Activated T-helper 2 cell treated with anti-CD3 and anti-CD28 coated beads, Interferon-gamma antibody, Interleukin-2, Interleukin-4, amounts not matched to agents 10 μg/mL and 5 μg/mL and 100 μg/mL, durations not matched to agents 14 hours and 24 hours and 36 hours (primary cell): ENCODE results near the gene FFAR1. TPM values are rescaled to one million over a fixed set of nuclear protein-coding genes. Genes with fewer than 3 reads are reported as not detected.

Experiments used
- DNase-seq: peaks from one replicate; pipeline ENCODE4 v3.0.0; 2021; ENCODE audit warnings: low spot score
- H3K27ac Mint-ChIP-seq: one replicate; pipeline ENCODE4 v1.8.0; 2021; ENCODE audit warnings: mixed read lengths
- H3K27me3 Mint-ChIP-seq: one replicate; pipeline ENCODE4 v1.8.0; 2021; ENCODE audit warnings: low read depth, mixed read lengths
- H3K36me3 Mint-ChIP-seq: one replicate; pipeline ENCODE4 v1.8.0; 2021; ENCODE audit warnings: low read depth, mixed read lengths
- H3K4me1 Mint-ChIP-seq: one replicate; pipeline ENCODE4 v1.8.0; 2021; ENCODE audit warnings: low read depth, mixed read lengths
- H3K4me3 Mint-ChIP-seq: one replicate; pipeline ENCODE4 v1.8.0; 2021; ENCODE audit warnings: low read depth, mild to moderate bottlenecking, moderate library complexity, mixed read lengths
- H3K9me3 Mint-ChIP-seq: one replicate; pipeline ENCODE4 v1.8.0; 2021; ENCODE audit warnings: mixed read lengths
- intact Hi-C: fragments of 100-400 bp; cut with micrococcal nuclease; formaldehyde crosslinking; loops from one replicate; pipeline ENCODE4 v1.15.1; 2023
- total RNA-seq: library from RNA; stranded (reverse); gene quantifications from 2 replicates; pipeline ENCODE4 v1.2.3, GENCODE V29; 2022

The FFAR1 gene
- total RNA-seq, 1 donor from 2014 or later = 0.09 TPM

DNA sequence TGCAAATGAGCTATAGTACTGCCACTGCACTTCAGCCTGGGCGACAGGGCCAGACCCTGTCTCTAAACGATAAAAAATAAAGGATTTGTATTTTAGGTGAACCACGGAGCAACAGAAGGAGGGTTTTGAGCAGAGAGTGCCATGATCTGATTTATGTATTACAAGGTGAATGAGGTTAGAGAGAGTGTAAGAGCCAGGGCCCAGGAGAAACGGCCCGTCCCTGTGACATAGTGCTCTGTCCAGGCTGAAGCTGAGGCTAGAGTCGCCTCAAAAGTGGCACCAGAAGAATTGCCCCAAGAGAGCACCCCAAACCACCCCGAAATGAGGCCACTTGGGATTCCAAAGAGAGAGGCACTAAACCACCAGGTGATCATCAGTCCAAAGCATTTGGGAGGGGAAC lies 38.8 kb upstream of the FFAR1 start:
- no peak for DNase-seq
- Mint-ChIP-seq H3K4me3 (no peak overlapping the region), H3K27ac (no peak overlapping the region), H3K4me1 (no peaks in the 10 kb centered on the region), H3K36me3 (no peaks in the 10 kb centered on the region), H3K27me3 (no peaks in the 10 kb centered on the region), H3K9me3 (no peaks in the 10 kb centered on the region)
- intact Hi-C loops = no loop called here

DNA sequence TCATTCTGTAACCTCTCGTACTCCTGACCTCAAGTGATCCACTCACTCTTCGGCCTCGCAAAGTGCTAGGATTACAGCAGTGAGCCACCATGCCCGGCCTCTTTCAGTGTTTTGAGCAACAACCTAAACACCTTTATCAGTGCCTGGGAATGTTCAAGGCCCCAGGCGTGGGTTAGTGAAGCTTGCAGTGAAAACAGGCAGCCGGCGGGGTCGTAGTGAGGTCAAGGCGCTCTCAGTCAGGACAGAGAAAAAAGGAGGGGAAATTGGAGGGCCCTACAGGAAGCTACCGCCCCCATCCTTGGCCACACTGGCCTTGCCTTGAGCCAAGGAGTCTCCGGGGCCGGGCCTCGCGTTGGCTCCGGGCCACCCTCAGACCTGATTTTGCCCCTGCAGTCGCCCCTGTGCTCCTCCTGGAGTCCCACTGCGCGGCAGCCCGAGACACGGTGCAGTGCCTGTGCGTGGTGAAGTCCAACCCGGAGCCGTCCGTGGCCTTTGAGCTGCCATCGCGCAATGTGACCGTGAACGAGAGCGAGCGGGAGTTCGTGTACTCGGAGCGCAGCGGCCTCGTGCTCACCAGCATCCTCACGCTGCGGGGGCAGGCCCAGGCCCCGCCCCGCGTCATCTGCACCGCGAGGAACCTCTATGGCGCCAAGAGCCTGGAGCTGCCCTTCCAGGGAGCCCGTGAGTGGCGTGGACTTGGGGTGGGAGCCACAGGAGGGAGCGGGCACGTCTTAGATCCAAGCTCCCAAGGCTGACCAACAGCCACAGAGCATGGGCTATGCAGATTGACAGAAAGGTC lies 38.0 kb upstream of the FFAR1 start:
- Mint-ChIP-seq H3K27me3 (no peaks in the 10 kb centered on the region), H3K4me1 (no peaks in the 10 kb centered on the region), H3K27ac (no peak overlapping the region), H3K9me3 (no peaks in the 10 kb centered on the region), H3K4me3 (no peak overlapping the region), H3K36me3 (no peaks in the 10 kb centered on the region)
- intact Hi-C loops = no loop called here
- no peak for DNase-seq

DNA sequence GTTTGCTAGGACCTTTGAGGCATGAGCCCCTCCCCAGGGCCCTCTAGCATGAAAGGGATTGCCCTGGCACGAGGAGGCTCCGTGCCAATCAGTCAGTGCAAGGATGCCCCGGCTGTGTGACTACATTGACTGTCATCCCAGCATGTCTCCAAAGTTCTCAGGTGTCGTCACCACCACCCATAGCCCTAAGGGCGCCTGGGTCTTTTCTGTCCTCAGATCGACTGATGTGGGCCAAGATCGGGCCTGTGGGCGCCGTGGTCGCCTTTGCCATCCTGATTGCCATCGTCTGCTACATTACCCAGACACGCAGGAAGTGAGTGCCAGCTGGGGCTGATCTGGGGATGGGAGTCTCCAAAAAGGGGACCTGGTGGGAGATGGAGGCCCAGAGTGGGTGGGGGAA lies 37.4 kb upstream of the FFAR1 start:
- Mint-ChIP-seq H3K4me1 (no peaks in the 10 kb centered on the region), H3K9me3 (no peaks in the 10 kb centered on the region), H3K27me3 (no peaks in the 10 kb centered on the region), H3K36me3 (no peaks in the 10 kb centered on the region), H3K27ac (no peak overlapping the region), H3K4me3 (no peak overlapping the region)
- intact Hi-C loops = no loop called here
- DNase-seq = no peak

DNA sequence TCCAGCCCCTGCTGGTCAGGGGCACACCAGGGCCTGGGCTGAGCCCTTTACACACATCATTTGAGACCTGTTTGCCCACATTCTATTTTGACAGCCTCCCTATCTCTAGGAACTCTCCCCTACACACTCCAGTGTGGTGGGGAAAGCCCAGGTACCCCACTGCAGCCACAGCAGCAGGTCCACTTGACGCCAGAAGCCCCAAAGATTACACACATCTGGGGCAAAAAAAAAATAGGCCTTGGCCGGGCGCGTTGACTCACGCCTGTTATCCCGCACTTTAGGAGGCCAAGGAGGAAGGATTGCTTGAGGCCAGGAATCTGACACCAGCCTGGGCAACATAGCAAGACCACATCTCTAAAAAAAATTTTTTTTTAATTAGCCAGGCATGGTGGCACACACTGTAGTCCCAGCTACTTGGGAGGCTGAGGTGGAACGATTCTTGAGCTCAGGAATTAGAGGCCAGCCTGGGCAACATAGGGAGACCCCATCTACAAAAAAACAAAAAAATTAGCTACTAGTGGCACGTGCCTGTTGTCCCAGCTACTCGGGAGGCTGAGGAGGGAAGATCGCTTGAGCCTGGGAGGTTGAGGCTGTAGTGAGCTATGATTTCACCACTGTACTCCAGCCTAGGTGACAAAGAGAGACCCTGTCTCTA lies 36.8 kb upstream of the FFAR1 start:
- Mint-ChIP-seq H3K4me1 (no peaks in the 10 kb centered on the region), H3K36me3 (no peaks in the 10 kb centered on the region), H3K27me3 (no peaks in the 10 kb centered on the region), H3K27ac (no peak overlapping the region), H3K9me3 (no peaks in the 10 kb centered on the region), H3K4me3 (no peak overlapping the region)
- intact Hi-C loops = no loop called here
- no peak for DNase-seq

DNA sequence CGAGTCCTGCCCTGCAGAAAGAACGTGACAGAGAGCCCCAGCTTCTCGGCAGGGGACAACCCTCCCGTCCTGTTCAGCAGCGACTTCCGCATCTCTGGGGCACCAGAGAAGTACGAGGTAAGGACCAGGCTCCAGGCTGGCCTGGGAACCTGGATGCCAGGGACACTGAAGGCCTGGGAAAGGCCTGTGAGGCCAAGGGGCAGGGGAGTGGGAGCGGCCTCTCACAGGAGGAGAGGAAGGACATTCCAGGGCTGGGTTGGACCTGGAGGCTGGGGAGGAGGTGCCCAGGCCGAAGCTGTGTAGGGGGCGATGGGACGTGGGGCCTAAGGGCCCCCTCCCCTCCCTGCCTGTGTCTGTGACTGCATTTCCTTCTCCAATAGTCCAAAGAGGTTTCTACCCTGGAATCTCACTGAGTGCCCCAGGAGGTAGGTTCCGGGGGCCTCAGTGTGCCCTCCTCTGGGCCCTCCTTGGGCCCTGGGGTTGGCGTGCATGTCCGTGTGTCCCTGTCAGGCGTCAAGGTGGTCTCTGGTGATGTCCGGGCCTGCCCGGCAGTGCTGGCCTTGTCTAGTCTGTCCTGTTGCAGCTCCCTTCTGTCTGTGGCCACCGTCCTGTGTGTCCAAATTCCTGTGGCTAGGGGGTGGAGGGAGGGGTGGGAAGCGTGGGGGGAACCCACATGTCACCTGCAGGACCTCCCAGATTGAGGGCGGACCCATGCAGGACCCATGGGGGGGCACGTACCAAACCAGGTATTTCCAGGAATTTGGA lies 35.6 kb upstream of the FFAR1 start:
- no peak overlapping the region for H3K27ac Mint-ChIP-seq
- no peaks in the 10 kb centered on the region for H3K9me3 Mint-ChIP-seq
- no peaks in the 10 kb centered on the region for H3K36me3 Mint-ChIP-seq
- intact Hi-C loops = no loop called here
- H3K27me3 Mint-ChIP-seq = no peaks in the 10 kb centered on the region
- no peak for DNase-seq
- no peak overlapping the region for H3K4me3 Mint-ChIP-seq
- no peaks in the 10 kb centered on the region for H3K4me1 Mint-ChIP-seq

DNA sequence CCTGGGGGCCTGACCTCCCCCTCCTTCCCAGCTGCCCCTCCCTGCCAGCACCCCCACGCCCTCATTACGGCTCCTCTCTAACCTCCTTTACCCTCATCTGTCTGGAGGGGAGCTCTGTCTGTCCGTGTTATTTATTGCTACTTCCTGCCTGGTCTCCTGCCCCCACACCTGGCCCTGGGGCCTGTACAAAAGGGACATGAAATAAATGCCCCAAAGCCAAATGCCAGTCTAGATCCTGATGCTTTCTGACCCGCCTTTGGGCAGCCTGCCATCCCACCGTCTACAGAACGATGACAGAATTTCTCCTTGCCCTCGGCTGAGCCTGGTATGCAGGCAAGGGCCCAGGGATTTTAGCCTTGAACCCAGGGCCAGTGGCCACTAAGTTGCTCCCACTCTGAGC lies 34.1 kb upstream of the FFAR1 start:
- H3K36me3 Mint-ChIP-seq = no peaks in the 10 kb centered on the region
- no peak overlapping the region for H3K4me3 Mint-ChIP-seq
- intact Hi-C loops = no loop called here
- DNase-seq = no peak
- no peak overlapping the region for H3K27ac Mint-ChIP-seq
- H3K9me3 Mint-ChIP-seq = no peaks in the 10 kb centered on the region
- H3K4me1 Mint-ChIP-seq = peaks cover 4% of the 10 kb centered on the region
- no peaks in the 10 kb centered on the region for H3K27me3 Mint-ChIP-seq

DNA sequence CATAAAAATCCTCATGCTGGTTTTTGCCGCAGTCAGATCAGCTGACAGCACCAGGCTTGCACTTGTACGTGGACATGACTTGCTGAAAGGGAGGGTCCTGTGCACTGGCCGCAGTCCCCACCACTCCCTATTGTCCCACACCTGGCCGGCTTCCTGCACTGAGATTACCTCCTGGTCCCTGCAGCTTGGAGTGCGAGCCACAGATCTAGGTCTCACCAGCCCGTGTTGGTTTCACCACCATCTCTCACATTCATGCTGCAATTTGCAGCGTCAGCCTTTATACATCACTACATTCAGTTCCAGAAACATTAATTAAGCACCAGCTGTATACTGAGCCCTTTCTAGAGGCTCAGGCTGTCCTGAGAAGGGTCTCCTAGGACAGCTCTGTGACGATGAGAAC lies 33.7 kb upstream of the FFAR1 start:
- Mint-ChIP-seq H3K36me3 (no peaks in the 10 kb centered on the region), H3K27me3 (no peaks in the 10 kb centered on the region), H3K4me3 (no peak overlapping the region), H3K4me1 (peaks cover 8% of the 10 kb centered on the region), H3K9me3 (no peaks in the 10 kb centered on the region), H3K27ac (no peak overlapping the region)
- intact Hi-C loops = no loop called here
- DNase-seq = no peak

DNA sequence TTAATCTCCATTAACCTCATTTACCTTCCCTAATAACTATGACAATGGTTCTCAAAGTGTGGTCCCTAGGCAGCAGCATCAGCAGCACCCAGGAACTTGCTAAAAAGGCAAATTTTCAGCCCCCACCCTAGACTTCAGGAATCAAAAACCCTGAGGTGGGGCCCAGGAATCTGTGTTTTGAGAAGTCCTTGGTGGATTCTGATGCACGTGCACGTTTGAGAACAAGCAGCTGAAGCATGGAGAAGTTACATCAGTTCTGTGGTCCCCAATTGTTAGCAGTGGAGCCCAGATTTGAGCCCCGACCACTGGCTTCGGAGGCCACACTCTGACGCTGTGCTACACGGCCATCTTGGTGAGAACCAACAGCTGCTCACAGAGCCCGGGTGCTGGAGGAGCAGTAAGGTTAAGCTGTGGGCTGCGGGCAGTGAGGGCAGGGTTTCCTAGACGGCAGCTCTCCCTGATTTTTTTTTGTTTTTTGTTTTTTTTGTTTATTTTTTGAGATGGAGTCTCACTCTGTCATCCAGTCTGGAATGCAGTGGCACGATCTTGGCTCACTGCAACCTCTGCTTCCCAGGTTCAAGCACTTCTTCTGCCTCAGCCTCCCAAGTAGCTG lies 32.7 kb upstream of the FFAR1 start:
- H3K27ac Mint-ChIP-seq = no peak overlapping the region
- H3K36me3 Mint-ChIP-seq = no peaks in the 10 kb centered on the region
- no peak for DNase-seq
- no peaks in the 10 kb centered on the region for H3K27me3 Mint-ChIP-seq
- intact Hi-C loops = no loop called here
- no peaks in the 10 kb centered on the region for H3K9me3 Mint-ChIP-seq
- H3K4me3 Mint-ChIP-seq = no peak overlapping the region
- peaks cover 8% of the 10 kb centered on the region for H3K4me1 Mint-ChIP-seq

DNA sequence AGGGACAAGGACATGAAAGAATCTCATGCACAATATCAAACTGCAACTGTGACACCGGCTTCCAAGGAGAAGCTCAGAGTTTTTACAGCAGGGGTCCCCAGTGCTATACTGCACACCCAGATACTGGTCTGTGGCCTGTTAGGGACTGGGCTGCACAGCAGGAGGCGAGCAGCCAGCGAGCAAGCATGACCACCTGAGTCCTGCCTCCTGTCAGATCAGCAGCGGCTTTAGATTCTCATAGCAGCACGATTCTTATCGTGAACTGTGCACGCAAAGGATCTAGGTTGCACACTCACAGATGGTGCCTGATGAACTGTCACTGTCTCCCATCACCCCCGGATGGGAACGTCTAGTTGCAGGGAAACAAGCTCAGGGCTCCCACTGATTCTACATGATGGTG lies 31.8 kb upstream of the FFAR1 start:
- Mint-ChIP-seq H3K36me3 (no peaks in the 10 kb centered on the region), H3K4me1 (peaks cover 8% of the 10 kb centered on the region), H3K4me3 (no peak overlapping the region), H3K9me3 (no peaks in the 10 kb centered on the region), H3K27ac (no peak overlapping the region), H3K27me3 (no peaks in the 10 kb centered on the region)
- no peak for DNase-seq
- intact Hi-C loops = no loop called here

DNA sequence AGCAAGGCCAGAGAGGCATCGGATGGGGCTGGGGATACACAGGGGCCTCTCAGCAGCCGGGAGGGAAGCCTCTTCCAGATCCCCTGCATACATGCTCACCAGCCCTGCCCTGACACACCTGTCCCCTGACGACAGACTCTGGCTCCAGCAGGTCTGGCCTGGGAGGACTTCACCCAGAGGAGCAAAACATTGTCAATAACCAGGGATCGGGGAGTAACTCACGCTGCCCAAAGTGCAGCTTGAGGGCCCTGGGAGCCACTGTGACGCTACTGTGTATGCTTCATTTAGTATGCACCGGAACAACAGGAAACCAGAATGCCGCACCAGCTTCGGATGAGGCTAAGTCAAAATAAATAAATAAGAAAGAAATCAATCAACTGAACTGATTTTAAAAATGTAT lies 31.1 kb upstream of the FFAR1 start:
- no peaks in the 10 kb centered on the region for H3K9me3 Mint-ChIP-seq
- no peaks in the 10 kb centered on the region for H3K27me3 Mint-ChIP-seq
- peaks cover 8% of the 10 kb centered on the region for H3K4me1 Mint-ChIP-seq
- DNase-seq = no peak
- H3K36me3 Mint-ChIP-seq = no peaks in the 10 kb centered on the region
- H3K4me3 Mint-ChIP-seq = no peak overlapping the region
- intact Hi-C loops = no loop called here
- no peak overlapping the region for H3K27ac Mint-ChIP-seq

DNA sequence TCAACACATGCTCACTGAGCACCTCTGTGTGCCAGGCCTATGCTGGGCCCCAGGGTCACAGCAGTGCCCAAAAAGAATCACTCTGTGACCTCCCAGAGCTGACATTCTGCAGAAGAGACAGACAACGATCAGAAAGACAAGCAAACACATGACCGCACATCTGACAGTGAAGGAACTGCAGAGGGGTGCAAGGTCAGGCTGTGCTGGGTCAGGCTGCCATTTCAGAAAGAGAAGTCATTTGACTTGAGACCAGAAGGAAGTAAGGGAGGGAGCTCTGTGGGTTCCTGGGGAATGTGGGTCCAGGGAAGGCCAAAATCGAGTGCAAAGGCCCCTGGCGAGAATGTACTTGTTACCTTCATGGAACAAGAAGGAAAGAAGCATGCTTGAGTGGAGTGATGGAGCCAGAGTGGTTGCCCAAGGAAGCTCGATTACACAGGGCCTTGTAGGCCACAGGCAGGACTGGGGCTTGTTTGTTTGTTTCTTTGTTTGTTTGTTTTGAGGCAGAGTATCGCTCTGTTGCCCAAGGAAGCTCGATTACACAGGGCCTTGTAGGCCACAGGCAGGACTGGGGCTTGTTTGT lies 30.1 kb upstream of the FFAR1 start:
- Mint-ChIP-seq H3K27ac (no peak overlapping the region), H3K4me1 (peaks cover 8% of the 10 kb centered on the region), H3K9me3 (no peaks in the 10 kb centered on the region), H3K4me3 (no peak overlapping the region), H3K36me3 (no peaks in the 10 kb centered on the region), H3K27me3 (peaks cover 1% of the 10 kb centered on the region)
- no peak for DNase-seq
- intact Hi-C loops = no loop called here

DNA sequence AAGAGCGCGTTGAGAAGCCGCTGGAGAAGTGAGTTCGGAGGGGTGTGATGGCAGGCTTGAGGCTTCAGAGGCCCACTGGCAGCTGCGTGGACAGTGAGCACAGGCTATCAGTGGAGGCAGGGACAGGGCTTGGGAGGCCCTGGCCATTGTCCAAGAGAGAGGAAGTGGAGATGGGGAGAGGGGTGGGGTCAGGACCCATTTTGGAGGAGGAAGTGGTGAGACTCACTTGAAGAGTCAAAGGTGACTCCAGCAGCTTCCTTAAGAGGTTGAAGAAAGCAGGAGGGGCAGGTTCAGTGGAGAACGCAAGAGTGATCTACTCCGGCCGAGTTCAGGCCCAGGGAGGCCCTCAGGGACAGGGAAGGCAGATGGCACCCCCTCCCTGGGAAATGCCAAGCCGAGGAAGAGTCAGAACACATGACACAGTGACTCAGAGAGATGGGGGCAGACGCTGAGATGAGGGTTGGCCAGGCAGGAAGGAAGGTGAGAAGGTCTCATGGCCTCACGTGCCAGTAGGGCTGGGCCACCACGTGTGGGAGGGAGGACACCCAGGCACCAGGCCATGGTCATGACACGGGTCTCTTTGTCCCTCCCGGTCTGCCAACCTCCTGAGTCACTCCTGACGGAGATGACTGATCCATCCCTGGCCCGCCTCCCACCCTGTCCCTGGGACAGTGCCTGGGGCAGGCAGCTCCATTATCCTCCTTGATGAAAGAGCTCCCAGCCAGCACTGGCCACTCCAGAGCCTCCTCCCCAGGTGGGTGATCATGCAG lies 28.8 kb upstream of the FFAR1 start:
- intact Hi-C loops = no loop called here
- H3K27ac Mint-ChIP-seq = no peak overlapping the region
- H3K4me3 Mint-ChIP-seq = no peak overlapping the region
- peaks cover 8% of the 10 kb centered on the region for H3K4me1 Mint-ChIP-seq
- H3K27me3 Mint-ChIP-seq = peaks cover 1% of the 10 kb centered on the region
- no peaks in the 10 kb centered on the region for H3K9me3 Mint-ChIP-seq
- no peak for DNase-seq
- no peaks in the 10 kb centered on the region for H3K36me3 Mint-ChIP-seq
